ENCODE results near the gene ACP2.

GRCh38 chr11:47247502-47247901 is 1.1 kb downstream of the ACP2 start:
- TF ChIP-seq, protein P1, sequence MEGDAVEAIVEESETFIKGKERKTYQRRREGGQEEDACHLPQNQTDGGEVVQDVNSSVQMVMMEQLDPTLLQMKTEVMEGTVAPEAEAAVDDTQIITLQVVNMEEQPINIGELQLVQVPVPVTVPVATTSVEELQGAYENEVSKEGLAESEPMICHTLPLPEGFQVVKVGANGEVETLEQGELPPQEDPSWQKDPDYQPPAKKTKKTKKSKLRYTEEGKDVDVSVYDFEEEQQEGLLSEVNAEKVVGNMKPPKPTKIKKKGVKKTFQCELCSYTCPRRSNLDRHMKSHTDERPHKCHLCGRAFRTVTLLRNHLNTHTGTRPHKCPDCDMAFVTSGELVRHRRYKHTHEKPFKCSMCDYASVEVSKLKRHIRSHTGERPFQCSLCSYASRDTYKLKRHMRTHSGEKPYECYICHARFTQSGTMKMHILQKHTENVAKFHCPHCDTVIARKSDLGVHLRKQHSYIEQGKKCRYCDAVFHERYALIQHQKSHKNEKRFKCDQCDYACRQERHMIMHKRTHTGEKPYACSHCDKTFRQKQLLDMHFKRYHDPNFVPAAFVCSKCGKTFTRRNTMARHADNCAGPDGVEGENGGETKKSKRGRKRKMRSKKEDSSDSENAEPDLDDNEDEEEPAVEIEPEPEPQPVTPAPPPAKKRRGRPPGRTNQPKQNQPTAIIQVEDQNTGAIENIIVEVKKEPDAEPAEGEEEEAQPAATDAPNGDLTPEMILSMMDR (IDR thresholded peaks at IDR 0.05; ENCODE audit: insufficient read depth, low read length), result no peak
- TF ChIP-seq POLR2AphosphoS5 (IDR thresholded peaks at IDR 0.05; ENCODE audit: low read depth) (no peak), SPI1 (IDR thresholded peaks at IDR 0.05; ENCODE audit: borderline replicate concordance, low read depth) (no peak)
- TF ChIP-seq, protein P2, sequence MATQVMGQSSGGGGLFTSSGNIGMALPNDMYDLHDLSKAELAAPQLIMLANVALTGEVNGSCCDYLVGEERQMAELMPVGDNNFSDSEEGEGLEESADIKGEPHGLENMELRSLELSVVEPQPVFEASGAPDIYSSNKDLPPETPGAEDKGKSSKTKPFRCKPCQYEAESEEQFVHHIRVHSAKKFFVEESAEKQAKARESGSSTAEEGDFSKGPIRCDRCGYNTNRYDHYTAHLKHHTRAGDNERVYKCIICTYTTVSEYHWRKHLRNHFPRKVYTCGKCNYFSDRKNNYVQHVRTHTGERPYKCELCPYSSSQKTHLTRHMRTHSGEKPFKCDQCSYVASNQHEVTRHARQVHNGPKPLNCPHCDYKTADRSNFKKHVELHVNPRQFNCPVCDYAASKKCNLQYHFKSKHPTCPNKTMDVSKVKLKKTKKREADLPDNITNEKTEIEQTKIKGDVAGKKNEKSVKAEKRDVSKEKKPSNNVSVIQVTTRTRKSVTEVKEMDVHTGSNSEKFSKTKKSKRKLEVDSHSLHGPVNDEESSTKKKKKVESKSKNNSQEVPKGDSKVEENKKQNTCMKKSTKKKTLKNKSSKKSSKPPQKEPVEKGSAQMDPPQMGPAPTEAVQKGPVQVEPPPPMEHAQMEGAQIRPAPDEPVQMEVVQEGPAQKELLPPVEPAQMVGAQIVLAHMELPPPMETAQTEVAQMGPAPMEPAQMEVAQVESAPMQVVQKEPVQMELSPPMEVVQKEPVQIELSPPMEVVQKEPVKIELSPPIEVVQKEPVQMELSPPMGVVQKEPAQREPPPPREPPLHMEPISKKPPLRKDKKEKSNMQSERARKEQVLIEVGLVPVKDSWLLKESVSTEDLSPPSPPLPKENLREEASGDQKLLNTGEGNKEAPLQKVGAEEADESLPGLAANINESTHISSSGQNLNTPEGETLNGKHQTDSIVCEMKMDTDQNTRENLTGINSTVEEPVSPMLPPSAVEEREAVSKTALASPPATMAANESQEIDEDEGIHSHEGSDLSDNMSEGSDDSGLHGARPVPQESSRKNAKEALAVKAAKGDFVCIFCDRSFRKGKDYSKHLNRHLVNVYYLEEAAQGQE (IDR thresholded peaks at IDR 0.05; ENCODE audit: insufficient replicate concordance, low read depth), result no peak
